GM12874 (cell line): Measurements from ENCODE around the gene ZWILCH.

Experiments
- TF ChIP-seq, protein P1 (sequence below): IDR thresholded peaks from 2 replicates; pipeline ENCODE4 v1.5.1; 2011; ENCODE audit warnings: low read depth, mild to moderate bottlenecking, control low read depth, low read length, moderate library complexity; ENCODE audit not compliant: insufficient read depth

Gene ZWILCH

DNA sequence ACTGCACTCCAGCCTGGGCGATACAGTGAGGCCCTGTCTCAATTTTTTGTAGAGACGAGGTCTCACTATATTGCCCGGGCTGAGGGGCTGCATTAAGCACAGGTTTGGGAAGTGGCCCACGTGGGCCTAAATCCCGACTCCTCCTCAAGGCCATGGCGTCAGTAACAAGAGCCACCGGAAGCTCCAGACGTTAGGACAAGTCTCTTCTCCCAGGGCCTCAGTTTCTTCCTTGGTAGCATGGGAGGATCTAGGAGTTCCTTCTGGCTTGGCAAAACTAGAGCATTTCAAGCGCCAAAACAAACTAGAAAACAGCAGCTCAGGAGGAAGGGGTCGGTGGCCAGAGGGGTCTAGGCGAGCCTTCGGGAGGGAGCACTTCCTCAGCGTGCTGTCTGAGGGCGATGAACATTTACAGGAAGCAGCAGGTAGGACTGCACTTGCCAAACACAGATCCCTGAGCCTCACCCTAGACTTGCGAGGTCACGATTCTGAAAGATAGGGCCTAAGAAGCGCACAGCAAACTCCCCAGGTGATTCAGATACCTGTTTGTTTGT is 8.1 kb upstream of the ZWILCH start:
- TF ChIP-seq, protein P1, sequence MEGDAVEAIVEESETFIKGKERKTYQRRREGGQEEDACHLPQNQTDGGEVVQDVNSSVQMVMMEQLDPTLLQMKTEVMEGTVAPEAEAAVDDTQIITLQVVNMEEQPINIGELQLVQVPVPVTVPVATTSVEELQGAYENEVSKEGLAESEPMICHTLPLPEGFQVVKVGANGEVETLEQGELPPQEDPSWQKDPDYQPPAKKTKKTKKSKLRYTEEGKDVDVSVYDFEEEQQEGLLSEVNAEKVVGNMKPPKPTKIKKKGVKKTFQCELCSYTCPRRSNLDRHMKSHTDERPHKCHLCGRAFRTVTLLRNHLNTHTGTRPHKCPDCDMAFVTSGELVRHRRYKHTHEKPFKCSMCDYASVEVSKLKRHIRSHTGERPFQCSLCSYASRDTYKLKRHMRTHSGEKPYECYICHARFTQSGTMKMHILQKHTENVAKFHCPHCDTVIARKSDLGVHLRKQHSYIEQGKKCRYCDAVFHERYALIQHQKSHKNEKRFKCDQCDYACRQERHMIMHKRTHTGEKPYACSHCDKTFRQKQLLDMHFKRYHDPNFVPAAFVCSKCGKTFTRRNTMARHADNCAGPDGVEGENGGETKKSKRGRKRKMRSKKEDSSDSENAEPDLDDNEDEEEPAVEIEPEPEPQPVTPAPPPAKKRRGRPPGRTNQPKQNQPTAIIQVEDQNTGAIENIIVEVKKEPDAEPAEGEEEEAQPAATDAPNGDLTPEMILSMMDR, result no peak

DNA sequence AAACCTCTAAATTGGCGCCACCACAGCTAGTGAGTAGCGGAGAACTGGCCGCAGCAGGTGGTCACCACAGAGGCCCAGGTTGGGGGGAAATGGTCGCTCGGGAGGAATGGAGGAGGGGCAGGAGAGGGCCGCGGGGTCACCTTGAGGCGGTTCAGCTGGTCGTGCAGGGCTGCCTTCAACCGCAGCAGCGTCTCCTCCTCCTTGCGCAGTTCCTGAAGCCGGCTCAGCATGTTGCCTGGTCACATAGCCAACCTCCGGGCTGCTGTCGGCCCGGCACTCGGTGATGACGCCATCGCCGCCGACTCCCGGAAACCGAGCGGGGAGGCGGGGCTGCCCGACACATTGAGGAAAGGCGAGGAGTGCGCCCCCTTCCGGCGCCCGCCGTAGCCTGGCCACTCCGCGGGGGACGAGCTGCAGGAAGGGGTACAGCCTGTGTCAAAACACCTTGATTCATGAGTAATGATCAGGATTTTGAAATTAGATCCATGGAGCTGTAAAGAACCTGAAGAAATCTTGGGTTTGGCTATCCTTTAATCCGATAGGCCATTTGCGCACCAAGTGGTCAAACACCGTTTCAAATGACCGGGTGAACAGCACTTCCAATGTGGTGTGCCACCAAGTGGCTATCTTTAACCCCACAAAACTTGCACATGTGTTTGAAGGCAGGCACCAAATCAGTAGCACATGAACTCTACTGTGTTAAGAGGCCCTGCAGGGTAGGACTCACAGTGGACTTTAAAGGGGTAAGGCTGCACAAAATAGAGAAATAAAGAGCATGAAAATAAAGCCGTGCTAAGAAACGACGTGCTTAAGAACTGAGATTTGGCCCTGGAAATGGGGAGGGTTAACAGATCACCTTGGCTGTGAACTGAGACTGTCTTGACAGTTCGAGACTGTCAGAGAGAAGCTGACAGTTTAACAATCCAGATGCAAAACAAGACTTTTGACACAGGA is 7.3 kb upstream of the ZWILCH start, which contains the start of gene SNAPC5:
SNAPC5 (minus strand) TSS at position 261 of the 954 bp plus-strand sequence; CDS start at position 230, 31 bp downstream.
- TF ChIP-seq, protein P1, result peak; percentile 93

DNA sequence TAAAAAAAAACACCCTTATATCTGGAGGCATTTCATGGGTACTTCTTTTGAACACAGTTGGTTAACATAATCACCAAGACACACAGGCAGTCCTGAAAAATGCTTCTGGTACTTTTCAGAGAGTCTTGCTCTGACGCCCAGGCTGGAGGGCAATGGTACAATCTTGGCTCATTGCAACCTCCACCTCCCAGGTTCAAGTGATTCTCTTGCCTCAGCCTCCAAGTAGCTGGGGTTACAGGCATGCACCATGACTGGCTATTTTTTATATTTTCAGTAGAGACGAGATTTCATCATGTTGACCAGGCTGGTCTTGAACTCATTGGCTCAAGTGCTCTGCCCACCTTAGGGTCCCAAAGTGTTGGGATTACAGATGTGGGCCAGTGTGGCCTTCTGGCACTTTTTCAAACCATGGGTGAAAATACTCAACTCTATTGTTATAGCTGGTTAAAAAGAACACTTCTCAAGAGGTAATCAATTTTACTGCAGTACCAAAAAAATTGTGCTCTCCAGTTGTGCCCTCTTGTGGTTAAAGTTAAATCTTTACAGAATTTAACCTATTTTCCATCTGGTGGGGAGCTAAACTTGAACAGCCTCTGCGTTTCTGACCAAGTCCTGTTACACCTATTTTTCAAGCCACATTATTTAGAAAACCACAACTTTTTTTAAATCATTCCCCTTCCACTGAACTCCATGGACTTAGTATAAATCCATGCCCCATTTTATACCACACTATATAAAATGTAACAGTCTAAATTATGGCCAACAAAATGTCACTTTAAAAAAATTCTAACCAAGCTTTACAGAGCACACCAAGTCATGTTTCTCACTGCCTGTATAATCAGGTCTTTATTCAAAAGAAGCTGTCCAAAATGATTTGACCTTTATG is 6.4 kb upstream of the ZWILCH start:
- TF ChIP-seq, protein P1, result no peak

DNA sequence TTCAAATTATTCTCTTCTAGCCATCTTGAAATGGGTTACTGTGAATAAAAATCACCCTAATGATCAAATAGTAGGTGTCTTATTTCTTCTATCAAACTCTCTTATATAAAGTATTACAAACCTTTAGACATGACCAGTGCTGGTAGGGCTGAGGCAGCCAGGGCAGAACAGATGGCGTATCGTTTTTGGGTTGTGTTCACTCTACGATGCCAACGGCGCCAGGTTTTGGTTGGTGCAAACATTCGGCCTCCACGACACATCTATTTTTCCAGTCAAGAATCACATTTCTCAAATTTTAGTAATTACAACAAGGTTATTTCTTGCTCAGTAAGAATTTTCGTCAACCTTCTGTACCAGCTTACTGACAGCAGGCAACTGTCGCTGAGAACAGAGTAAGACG is 2.6 kb upstream of the ZWILCH start:
- TF ChIP-seq, protein P1, result no peak

DNA sequence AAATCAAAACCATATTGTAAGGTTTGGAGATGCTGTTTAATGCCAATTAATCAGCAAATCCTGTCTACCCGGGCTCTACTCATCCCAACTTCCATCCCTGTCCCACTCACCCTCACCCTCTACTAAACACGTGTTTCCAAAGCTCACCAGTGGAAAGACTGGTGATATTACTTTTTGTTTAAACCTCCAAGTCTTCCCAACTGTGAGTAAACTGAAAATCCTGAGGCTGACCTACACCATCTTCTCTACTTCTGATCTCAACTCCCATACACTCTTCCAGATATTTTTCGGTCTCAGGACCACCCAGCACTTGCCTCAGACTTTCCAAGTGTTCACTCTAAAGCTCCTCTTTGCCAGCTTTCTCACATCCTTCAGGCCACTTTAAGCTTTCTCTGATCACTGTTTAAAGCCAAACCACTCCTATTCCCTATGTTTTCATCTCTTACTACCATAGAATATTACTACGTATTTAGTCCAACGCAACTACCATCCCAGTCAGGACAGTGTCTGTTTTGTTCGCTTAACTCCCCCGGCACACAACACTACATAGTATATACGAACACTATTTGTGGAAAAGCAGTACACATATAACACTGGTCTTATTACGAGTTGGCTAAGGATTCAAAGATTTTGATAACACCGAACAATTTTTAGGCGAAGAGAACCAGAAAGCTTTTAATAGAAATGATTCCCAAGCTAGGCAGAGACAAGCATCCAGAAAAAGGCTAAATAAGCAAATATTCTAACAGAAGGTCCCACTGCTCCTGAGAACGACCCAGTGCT is 1.2 kb upstream of the ZWILCH start:
- TF ChIP-seq, protein P1, result no peak

DNA sequence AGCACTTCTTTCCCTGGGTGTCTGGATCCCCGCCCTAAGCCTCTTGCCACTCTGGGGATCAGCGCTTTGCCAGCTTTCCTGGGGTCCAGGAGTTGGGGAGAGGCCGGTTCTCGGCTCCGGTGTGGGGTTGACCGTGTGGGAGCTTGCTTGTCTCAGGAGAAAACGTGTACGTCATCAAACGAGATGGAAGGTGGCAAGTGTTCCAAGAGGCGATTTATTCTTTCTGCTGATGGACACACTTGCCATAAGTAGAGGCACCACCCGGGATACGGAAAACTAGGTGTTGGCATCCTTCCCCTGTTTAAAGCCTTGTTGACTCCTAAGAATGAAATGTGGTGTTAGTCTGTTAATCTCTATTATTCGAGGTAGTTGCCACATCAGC is 295 bp downstream of the ZWILCH start:
- TF ChIP-seq, protein P1, result no peak
